DND-41 (cell line): ENCODE results near the gene MINDY4.

Experiments used
- ATAC-seq: fragments of 200-7000 bp; cut with Tn5 transposase; 3 replicates; pipeline ENCODE4 v1.9.1; 2021; ENCODE audit warnings: low read depth; ENCODE audit not compliant: insufficient read depth
- DNase-seq: peaks from one replicate; pipeline ENCODE4 v3.0.0-alpha.2; 2020
- H2AFZ ChIP-seq: 2 replicates; pipeline ENCODE4 v1.6.0; 2012; ENCODE audit warnings: low read depth, low read length
- H3K27ac ChIP-seq: 2 replicates; pipeline ENCODE4 v1.5.1; 2012; ENCODE audit warnings: low read length, inconsistent platforms
- H3K27me3 ChIP-seq: fragments of 200-600 bp; sonication (generic); 2 replicates; pipeline ENCODE4 v1.6.0; 2012; ENCODE audit warnings: low read length, mild to moderate bottlenecking, inconsistent platforms; ENCODE audit not compliant: insufficient read depth, poor library complexity
- H3K36me3 ChIP-seq: 2 replicates; pipeline ENCODE4 v1.5.1; 2012; ENCODE audit warnings: low read length, inconsistent platforms; ENCODE audit not compliant: insufficient read depth
- H3K4me1 ChIP-seq: 2 replicates; pipeline ENCODE4 v1.5.1; 2012; ENCODE audit warnings: mild to moderate bottlenecking, low read length; ENCODE audit not compliant: insufficient read depth
- H3K4me2 ChIP-seq: 2 replicates; pipeline ENCODE4 v1.6.0; 2012; ENCODE audit warnings: mild to moderate bottlenecking, moderate library complexity, low read length, inconsistent platforms; ENCODE audit not compliant: insufficient read depth
- H3K4me3 ChIP-seq, 2 experiments: fragments of 200-600 bp in 1 of 2; shearing (Covaris generic) in 1 of 2; 2 replicates each; pipeline ENCODE4 v1.5.1; 2012 to 2016; ENCODE audit warnings: inconsistent platforms in 2 of 2, low read length in 2 of 2, mild to moderate bottlenecking in 2 of 2, low read depth in 1 of 2, moderate library complexity in 1 of 2
- H3K79me2 ChIP-seq: 2 replicates; pipeline ENCODE4 v1.6.0; 2012; ENCODE audit warnings: low read length, inconsistent platforms; ENCODE audit not compliant: insufficient read depth
- H3K9ac ChIP-seq: 2 replicates; pipeline ENCODE4 v1.6.0; 2012; ENCODE audit warnings: low read depth, mild to moderate bottlenecking, inconsistent platforms, low read length, moderate library complexity
- H3K9me3 ChIP-seq: 2 replicates; pipeline ENCODE4 v1.5.1; 2012; ENCODE audit warnings: low read length, moderate library complexity, mild to moderate bottlenecking, inconsistent platforms; ENCODE audit not compliant: insufficient read depth, severe bottlenecking
- H4K20me1 ChIP-seq: 2 replicates; pipeline ENCODE4 v1.6.0; 2012; ENCODE audit warnings: low read length; ENCODE audit not compliant: insufficient read depth
- CTCF ChIP-seq: IDR thresholded peaks from 2 replicates; pipeline ENCODE4 v1.5.1; 2012; ENCODE audit warnings: borderline replicate concordance, low read length, moderate library complexity, mild to moderate bottlenecking; ENCODE audit not compliant: poor library complexity, severe bottlenecking; ENCODE audit errors: extremely low read depth
- EZH2 ChIP-seq: IDR thresholded peaks from 3 replicates; pipeline ENCODE4 v1.6.1; 2012; ENCODE audit warnings: borderline replicate concordance, low read depth, mild to moderate bottlenecking, moderate library complexity, low read length, inconsistent platforms; ENCODE audit not compliant: severe bottlenecking

Gene MINDY4

DNA sequence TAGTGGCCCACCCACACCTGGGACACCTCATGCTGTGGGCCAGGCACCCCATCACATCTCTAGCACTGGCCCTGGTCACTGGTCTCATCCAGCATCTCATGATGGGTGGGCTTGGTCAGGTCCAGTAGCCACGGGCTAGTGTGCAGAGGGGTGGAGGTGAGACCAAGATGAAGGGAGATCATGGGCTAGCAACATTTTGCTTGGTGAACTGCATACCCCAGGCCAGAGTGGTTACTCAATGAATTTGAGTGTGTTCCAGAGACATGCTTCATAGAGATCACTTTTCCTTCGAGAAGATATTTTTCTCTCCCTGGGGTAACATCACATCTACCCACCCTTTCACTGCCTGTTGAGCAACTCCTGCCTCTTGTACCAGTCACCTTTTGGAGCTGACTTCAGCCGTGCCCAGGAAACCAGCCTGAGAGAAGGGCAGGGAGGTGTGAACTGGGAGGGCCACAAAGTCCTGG lies 44.2 kb downstream of the MINDY4 start:
- TF ChIP-seq CTCF: no peak
- TF ChIP-seq EZH2: no peak
- Histone ChIP-seq H3K4me3 (no peak overlapping the region), H3K4me2 (no peak overlapping the region), H2AFZ (no peak overlapping the region), H3K27me3 (no peaks in the 10 kb centered on the region), H3K9me3 (no peaks in the 10 kb centered on the region), H3K79me2 (no peaks in the 10 kb centered on the region), H3K36me3 (no peaks in the 10 kb centered on the region), H4K20me1 (0 out of 2 replicates have a peak, but pooled peaks cover 2% of the 10 kb centered on the region), H3K4me1 (no peaks in the 10 kb centered on the region), H3K9ac (no peak overlapping the region), H3K27ac (no peak overlapping the region)
- no peak for DNase-seq
- no peak for ATAC-seq

- Histone ChIP-seq H3K4me1 (no peaks in the 10 kb centered on the region), H3K9me3 (no peaks in the 10 kb centered on the region), H3K27ac (no peak overlapping the region), H4K20me1 (0 out of 2 replicates have a peak, but pooled peaks cover 2% of the 10 kb centered on the region), H2AFZ (no peak overlapping the region), H3K27me3 (no peaks in the 10 kb centered on the region), H3K36me3 (no peaks in the 10 kb centered on the region), H3K9ac (no peak overlapping the region), H3K4me2 (no peak overlapping the region), H3K4me3 (no peak overlapping the region), H3K79me2 (no peaks in the 10 kb centered on the region)
- ATAC-seq: no peak
- TF ChIP-seq EZH2: no peak
- TF ChIP-seq CTCF: no peak
- no peak for DNase-seq
These were observed 44.9 kb downstream of the MINDY4 start for GRCh38 chr7:30815951-30816644.

DNA sequence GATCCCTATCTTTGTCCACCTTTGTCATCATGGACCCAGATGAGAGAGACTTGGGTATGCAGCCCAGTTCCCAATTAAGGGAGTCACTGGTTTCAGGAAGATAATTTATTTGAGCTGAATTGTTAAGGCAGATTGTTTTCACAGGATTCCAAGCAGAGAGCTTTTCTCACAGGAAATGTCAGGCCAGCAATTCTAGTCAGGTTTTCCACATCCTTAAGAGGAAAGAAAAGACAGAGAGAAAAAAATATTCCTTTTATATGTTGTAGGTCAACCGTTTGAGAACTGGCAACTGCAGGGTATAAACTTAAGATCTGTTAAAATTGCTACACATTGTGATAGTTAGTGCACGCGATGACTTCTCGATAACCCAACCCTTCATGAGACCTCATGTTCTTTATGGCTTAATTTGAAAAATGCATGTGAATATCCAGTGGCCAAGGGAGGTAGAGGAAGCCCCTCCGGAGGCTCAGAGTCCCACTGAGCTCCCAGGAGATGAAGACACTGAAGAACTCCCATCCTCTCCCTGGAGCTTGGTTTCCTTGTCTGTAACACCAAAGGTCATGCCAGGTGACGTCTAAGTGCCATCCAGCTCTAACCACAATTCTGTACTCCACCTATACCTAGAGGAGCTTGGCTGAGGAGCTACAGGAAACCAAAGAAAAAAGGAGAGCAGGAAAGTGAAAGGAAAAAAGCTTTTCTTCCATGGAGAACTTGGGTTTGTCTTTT lies 45.6 kb downstream of the MINDY4 start:
- Histone ChIP-seq H3K4me2 (no peak overlapping the region), H3K79me2 (no peaks in the 10 kb centered on the region), H3K27ac (no peak overlapping the region), H3K4me1 (no peaks in the 10 kb centered on the region), H4K20me1 (0 out of 2 replicates have a peak, but pooled peaks cover 2% of the 10 kb centered on the region), H3K36me3 (no peaks in the 10 kb centered on the region), H3K9ac (no peak overlapping the region), H3K27me3 (no peaks in the 10 kb centered on the region), H2AFZ (no peak overlapping the region), H3K4me3 (no peak overlapping the region), H3K9me3 (no peaks in the 10 kb centered on the region)
- TF ChIP-seq EZH2 (no peak), CTCF (no peak)
- DNase-seq (no peak), ATAC-seq (no peak; the same call in 2 of the 3 replicates)
